HEK293T (cell line): ENCODE data around the gene UMAD1.

Source experiments
- CTCF ChIA-PET: fragments of 350-600 bp; formaldehyde crosslinking; extraction: SDS; loops from one replicate; lab custom pipeline; 2021; ENCODE audit warnings: antibody characterized with exemption, inconsistent platforms; lab: Yijun Ruan, JAX
- POLR2A ChIA-PET: fragments of 350-600 bp; formaldehyde crosslinking; extraction: SDS; loops from one replicate; lab custom pipeline; 2020; ENCODE audit warnings: antibody characterized with exemption, inconsistent platforms; lab: Yijun Ruan, JAX
- DNase-seq: peaks from one replicate; pipeline ENCODE4 v3.0.0; 2012; ENCODE audit warnings: mixed read lengths; ENCODE audit errors: extremely low spot score
- ARNT ChIP-seq: fragments of 450-650 bp; IDR thresholded peaks from 2 replicates; pipeline ENCODE4 v1.6.1; 2017; ENCODE audit warnings: mild to moderate bottlenecking
- BHLHE40 ChIP-seq: fragments of 450-650 bp; IDR thresholded peaks from 2 replicates; pipeline ENCODE4 v1.6.1; 2016; ENCODE audit warnings: mild to moderate bottlenecking, moderate library complexity, borderline replicate concordance
- CTBP1 ChIP-seq: fragments of 450-650 bp; IDR thresholded peaks from 2 replicates; pipeline ENCODE4 v1.6.1; 2016; ENCODE audit warnings: borderline replicate concordance
- ELF4 ChIP-seq: fragments of 450-650 bp; IDR thresholded peaks from 2 replicates; pipeline ENCODE4 v1.6.1; 2017; ENCODE audit warnings: antibody characterized with exemption
- FOXA1 ChIP-seq: fragments of 450-650 bp; IDR thresholded peaks from 2 replicates; pipeline ENCODE4 v1.6.1; 2016; ENCODE audit warnings: mild to moderate bottlenecking
- FOXK2 ChIP-seq: fragments of 450-650 bp; IDR thresholded peaks from 2 replicates; pipeline ENCODE4 v1.6.1; 2016; ENCODE audit warnings: mild to moderate bottlenecking
- FOXM1 ChIP-seq: fragments of 450-650 bp; IDR thresholded peaks from 2 replicates; pipeline ENCODE4 v1.6.1; 2017; ENCODE audit warnings: mild to moderate bottlenecking, borderline replicate concordance
- HDGF ChIP-seq: fragments of 450-650 bp; IDR thresholded peaks from 2 replicates; pipeline ENCODE4 v1.6.1; 2017; ENCODE audit warnings: antibody characterized with exemption, borderline replicate concordance
- L3MBTL2 ChIP-seq: fragments of 450-650 bp; conservative IDR thresholded peaks from 2 replicates; pipeline ENCODE4 v1.6.1; 2016; ENCODE audit warnings: mild to moderate bottlenecking
- LEF1 ChIP-seq: fragments of 450-650 bp; IDR thresholded peaks from 2 replicates; pipeline ENCODE4 v1.6.1; 2017; ENCODE audit warnings: mild to moderate bottlenecking, borderline replicate concordance
- NFRKB ChIP-seq: fragments of 450-650 bp; IDR thresholded peaks from 2 replicates; pipeline ENCODE4 v1.6.1; 2016; ENCODE audit warnings: mild to moderate bottlenecking, moderate library complexity
- SP1 ChIP-seq: fragments of 450-650 bp; IDR thresholded peaks from 2 replicates; pipeline ENCODE4 v1.6.1; 2017
- SUZ12 ChIP-seq: fragments of 450-650 bp; IDR thresholded peaks from 2 replicates; pipeline ENCODE4 v1.6.1; 2016; ENCODE audit warnings: mild to moderate bottlenecking
- TARDBP ChIP-seq: fragments of 450-650 bp; IDR thresholded peaks from 2 replicates; pipeline ENCODE4 v1.6.1; 2016
- ZNF384 ChIP-seq: fragments of 450-650 bp; IDR thresholded peaks from 2 replicates; pipeline ENCODE4 v1.6.1; 2016
- TF ChIP-seq, protein P1 (sequence below): fragments of 450-650 bp; IDR thresholded peaks from 2 replicates; pipeline ENCODE4 v1.6.1; 2016

Gene UMAD1

DNA sequence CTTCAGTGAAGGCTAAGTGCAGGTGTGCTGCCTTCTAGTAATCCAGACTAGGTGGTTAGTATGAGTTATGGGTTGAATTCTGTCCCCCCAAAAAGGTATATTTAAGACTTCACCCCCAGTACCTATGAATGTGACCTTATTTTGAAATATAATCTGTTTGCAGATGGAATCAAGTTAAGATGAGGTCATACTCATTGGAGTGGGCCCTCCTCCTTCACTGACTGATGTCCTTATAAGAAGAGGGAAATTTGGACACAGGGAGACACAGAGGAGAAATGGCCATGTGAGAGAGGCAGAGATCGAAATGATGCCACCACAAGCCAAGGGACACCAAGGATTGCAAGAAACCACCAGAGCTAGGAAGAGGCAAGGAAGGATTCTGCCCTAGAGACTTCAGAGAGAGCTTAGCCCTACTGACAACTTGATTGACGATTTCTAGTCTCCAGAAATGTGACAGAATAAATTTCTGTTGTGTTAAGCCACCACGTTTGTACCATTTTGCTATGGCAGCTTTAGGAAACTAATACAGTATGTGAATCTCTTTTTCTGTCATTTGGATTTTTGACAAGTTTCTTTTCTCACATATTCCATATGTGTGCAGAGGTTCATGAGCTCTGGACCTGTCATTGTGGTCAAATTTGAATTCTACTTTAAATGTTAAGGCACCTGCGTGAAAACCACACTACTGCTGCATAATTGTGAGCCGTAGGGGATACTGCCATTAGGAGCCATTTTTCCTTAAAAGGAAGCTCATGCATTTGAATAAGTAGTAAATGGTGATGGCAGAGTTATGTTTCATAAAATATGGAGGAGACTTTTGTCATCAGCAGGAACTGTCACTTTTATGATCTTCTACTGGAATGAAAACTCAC lies 80.4 kb downstream of the UMAD1 start:
- TF ChIP-seq HDGF = no peak
- TF ChIP-seq TARDBP = no peak
- TF ChIP-seq, protein P1, sequence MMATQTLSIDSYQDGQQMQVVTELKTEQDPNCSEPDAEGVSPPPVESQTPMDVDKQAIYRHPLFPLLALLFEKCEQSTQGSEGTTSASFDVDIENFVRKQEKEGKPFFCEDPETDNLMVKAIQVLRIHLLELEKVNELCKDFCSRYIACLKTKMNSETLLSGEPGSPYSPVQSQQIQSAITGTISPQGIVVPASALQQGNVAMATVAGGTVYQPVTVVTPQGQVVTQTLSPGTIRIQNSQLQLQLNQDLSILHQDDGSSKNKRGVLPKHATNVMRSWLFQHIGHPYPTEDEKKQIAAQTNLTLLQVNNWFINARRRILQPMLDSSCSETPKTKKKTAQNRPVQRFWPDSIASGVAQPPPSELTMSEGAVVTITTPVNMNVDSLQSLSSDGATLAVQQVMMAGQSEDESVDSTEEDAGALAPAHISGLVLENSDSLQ = peak; percentile 37; the same call in 1 of the 2 replicates
- no peak for DNase-seq
- ChIA-PET CTCF (no interaction called here), POLR2A (no interaction called here)

DNA sequence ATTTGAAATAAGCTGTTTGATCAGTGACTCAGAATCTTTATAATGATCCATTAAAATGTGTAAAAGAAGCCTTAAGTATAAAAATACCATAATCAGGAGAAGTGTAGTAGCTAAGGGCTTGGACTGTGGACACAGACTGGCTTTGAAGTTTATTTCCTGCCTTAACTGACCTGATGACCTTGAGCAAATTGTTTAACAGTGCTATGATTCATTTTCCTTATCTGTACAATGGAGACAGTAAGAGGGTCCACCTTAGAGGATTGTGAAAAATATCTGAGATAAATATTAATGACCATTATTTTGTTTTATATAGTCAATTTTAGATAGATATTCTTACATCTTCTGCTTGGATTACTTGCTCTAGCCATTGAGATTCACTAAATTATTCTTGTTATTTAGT lies 91.2 kb downstream of the UMAD1 start:
- CTCF ChIA-PET = interaction anchor here (1.0 kb wide), 1 partner anchor 16 kb away, joined by 3 read pairs; no protein-coding TSS in a partner anchor
- no peak for TF ChIP-seq L3MBTL2
- no peak for DNase-seq
- POLR2A ChIA-PET = no interaction called here

DNA sequence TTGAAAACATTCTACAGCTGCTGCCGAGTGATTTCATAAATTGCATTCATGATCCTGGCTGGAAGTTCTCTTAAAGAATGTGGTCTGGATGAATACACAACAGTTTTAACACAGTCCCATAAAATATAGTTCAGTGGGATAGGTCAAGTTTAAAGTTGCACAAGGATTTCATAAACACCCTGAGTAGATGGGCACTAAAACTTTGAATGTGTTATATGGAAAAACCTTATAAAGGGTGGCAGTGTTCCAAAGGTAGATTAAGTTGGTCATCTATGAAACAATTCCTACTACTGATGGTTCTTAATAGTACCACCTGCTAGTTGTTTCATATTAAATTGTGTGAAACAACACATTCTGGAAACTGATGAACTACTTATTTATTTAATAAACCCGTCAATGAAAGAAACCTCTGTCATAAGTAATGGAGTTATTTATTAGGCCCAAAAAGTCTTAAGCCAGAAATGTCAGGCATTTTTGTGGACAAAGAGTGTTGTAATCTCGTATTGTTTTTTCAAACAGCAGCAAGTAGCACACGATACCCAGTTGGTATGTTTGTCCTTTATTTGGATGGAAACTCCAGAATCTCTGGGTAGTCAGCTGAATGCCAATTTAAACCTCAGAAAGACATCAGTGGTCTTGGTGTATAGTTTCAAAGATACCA lies 92.2 kb downstream of the UMAD1 start:
- ChIA-PET CTCF (interaction anchor here (0.6 kb wide), 1 partner anchor 23 kb away, joined by 5 read pairs; no protein-coding TSS in a partner anchor), POLR2A (no interaction called here)
- no peak for DNase-seq
- TF ChIP-seq LEF1 (no peak), ARNT (no peak)

DNA sequence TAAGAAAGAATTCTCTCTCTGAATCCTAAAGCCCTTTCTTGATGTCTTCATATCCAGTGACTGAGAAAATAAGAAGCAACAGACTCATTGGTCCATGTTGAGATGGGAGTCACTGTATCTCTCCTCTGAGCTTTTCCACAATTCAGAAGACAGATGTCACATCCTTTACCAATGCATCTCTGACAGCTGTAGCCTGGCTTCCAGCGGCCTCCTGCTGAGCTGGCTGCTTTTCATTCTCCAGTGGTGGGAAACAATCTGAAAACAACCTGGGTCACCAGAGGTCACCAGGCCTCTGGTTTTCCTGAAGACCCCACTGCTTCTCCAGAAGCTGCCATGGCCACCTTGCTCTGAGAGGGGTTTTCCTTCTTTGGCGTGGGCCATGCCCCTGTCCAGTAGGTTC lies 96.1 kb downstream of the UMAD1 start:
- CTCF ChIA-PET = no interaction called here
- no peak for DNase-seq
- TF ChIP-seq ZNF384 = no peak
- TF ChIP-seq L3MBTL2 = no peak
- no peak for TF ChIP-seq BHLHE40
- no peak for TF ChIP-seq LEF1
- no peak for TF ChIP-seq ARNT
- TF ChIP-seq SP1 = no peak
- no peak for TF ChIP-seq NFRKB
- no peak for TF ChIP-seq SUZ12
- TF ChIP-seq FOXA1 = no peak
- no peak for TF ChIP-seq ELF4
- no peak for TF ChIP-seq HDGF
- POLR2A ChIA-PET = no interaction called here

DNA sequence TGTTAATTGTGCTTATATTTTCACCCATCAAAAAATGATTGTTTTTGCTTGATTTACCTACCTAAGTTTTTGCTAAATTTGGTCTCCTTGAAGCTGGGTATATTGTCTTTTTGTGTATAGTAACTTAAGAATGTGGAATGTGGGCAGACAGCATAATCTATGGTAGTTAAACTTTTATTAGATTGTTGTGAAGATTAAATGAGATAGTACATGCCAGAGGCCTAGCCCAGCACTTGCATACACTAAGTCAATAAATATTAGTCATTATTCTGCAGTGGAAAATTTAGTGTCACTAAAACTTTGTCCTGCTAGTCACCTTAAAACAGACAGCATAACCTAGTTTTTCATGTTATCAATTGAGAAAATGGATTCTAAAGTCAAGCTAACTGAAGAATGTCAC lies 97.1 kb downstream of the UMAD1 start:
- TF ChIP-seq TARDBP = no peak
- TF ChIP-seq SP1 = no peak
- no peak for TF ChIP-seq LEF1
- TF ChIP-seq ARNT = no peak
- TF ChIP-seq FOXM1 = no peak
- no peak for TF ChIP-seq SUZ12
- TF ChIP-seq L3MBTL2 = no peak
- DNase-seq = no peak
- ChIA-PET CTCF (no interaction called here), POLR2A (no interaction called here)

DNA sequence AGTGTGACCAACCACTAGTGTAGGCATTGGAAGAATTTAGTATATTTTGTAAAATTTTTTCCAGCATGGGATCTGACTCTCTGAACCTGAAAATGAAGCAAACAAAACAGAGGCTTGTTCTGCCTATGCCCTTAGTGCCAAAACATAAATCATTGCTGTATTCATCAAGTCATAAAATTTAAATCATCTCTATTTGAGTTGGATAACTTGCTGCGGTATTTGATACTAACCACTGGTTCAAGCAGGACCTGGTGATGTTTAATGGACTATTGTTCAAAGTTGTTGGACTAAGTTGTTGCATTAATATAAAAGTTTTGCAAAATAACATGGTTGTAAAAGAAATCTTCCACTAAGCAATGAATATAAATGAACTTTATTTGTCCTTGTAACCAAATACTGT lies 97.6 kb downstream of the UMAD1 start:
- POLR2A ChIA-PET = no interaction called here
- CTCF ChIA-PET = no interaction called here
- no peak for DNase-seq
- TF ChIP-seq HDGF = no peak
- no peak for TF ChIP-seq ZNF384
- TF ChIP-seq, protein P1 = peak; percentile 51; the same call in 1 of the 2 replicates
- TF ChIP-seq FOXK2 = no peak

DNA sequence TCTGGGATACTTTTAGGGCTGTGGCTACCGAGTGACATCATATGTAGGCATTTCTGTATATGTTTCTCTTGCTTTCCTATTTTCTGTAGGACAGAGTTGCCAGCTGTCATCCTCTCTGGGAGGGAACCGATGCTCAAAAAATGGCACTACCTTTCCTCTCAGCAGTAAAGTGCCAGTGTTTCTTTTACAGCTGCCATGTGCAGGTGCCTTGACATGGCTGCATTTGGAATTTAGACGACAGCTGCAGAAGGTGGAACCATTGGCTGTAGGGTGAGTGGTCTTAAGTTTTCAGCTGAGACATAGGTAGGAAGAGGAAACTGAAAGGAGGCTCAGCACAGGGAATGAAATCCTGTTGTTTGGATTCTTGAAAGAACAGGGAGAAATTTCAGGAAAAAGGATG lies 98.1 kb downstream of the UMAD1 start:
- ChIA-PET POLR2A (no interaction called here), CTCF (no interaction called here)
- no peak for DNase-seq
- TF ChIP-seq ELF4 = no peak
- no peak for TF ChIP-seq CTBP1
- TF ChIP-seq SP1 = no peak
- TF ChIP-seq, protein P1 = no peak
- TF ChIP-seq TARDBP = no peak
- no peak for TF ChIP-seq HDGF
- no peak for TF ChIP-seq LEF1
- no peak for TF ChIP-seq ZNF384
- no peak for TF ChIP-seq NFRKB
- TF ChIP-seq SUZ12 = no peak
- TF ChIP-seq BHLHE40 = no peak
- TF ChIP-seq FOXK2 = no peak
- TF ChIP-seq L3MBTL2 = no peak
- no peak for TF ChIP-seq FOXM1
- no peak for TF ChIP-seq FOXA1
- no peak for TF ChIP-seq ARNT
